ENCODE data around the gene LRP1.

LRP1 gene

DNA sequence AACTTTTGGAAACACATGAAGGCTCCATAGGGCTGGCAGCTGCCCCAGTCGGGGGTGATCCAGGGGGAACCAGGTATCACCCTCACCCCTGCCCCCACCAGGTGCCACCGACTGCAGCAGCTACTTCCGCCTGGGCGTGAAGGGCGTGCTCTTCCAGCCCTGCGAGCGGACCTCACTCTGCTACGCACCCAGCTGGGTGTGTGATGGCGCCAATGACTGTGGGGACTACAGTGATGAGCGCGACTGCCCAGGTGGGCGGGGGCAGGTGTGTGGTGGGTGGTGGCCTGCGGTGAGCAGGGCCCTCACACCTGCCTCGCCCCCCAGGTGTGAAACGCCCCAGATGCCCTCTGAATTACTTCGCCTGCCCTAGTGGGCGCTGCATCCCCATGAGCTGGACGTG is 66.0 kb downstream of the LRP1 start:
- no peak for DNase-seq (ENCODE audit: low spot score)

GRCh38 chr12:57195186-57195585 is 66.9 kb downstream of the LRP1 start:
- no peak for DNase-seq (ENCODE audit: low spot score)

DNA sequence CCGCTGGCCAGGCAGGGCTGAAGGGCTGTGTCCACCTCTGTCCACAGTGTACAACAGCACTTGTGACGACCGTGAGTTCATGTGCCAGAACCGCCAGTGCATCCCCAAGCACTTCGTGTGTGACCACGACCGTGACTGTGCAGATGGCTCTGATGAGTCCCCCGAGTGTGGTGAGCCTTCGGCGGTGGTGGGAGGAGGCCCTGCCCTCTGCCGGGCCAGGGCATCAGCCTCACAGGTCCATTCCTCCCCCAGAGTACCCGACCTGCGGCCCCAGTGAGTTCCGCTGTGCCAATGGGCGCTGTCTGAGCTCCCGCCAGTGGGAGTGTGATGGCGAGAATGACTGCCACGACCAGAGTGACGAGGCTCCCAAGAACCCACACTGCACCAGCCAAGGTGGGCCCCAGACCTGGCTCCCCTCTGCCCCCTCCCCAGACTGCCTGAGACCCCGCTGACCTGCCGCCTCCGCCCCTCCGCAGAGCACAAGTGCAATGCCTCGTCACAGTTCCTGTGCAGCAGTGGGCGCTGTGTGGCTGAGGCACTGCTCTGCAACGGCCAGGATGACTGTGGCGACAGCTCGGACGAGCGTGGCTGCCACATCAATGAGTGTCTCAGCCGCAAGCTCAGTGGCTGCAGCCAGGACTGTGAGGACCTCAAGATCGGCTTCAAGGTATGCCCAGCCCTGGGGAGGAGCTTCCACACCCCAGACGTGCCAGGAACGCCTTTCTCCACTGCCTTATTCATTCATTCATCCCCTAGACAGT is 67.5 kb downstream of the LRP1 start:
- DNase-seq (ENCODE audit: low spot score), result no peak

DNA sequence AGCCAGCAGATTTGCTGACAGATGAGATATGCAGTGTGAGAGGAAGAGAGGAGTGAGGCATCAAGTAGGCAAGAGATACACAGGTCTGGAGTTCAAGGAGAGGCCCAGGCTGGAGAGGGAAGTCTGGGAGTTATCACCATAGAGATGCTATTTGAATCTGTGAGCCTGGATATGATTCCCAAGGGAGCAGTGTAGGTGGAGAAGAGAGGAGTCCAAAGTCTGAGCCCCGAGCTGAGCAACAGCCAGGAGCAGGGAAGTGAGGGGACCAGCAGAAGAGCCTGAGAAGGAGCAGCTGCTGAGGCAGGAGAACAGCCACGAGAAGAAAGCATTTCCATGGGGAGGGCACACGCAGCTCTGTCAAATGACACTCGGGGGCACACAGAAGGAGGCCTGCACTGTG is 68.2 kb downstream of the LRP1 start:
- DNase-seq (ENCODE audit: low spot score), result no peak

GRCh38 chr12:57196956-57197355 is 68.7 kb downstream of the LRP1 start:
- DNase-seq (ENCODE audit: low spot score), result no peak

DNA sequence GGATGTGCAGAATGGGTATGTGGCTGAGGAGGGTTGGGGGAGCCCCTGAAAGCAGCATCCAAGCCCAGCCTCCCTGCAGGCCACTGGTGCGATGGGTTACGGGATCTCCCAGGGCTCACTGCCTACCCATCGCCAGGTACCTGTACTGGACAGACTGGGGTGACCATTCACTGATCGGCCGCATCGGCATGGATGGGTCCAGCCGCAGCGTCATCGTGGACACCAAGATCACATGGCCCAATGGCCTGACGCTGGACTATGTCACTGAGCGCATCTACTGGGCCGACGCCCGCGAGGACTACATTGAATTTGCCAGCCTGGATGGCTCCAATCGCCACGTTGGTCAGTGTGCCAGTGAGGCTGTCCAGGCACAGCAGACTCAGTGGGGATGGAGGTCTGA is 70.0 kb downstream of the LRP1 start:
- DNase-seq (ENCODE audit: low spot score), result no peak

DNA sequence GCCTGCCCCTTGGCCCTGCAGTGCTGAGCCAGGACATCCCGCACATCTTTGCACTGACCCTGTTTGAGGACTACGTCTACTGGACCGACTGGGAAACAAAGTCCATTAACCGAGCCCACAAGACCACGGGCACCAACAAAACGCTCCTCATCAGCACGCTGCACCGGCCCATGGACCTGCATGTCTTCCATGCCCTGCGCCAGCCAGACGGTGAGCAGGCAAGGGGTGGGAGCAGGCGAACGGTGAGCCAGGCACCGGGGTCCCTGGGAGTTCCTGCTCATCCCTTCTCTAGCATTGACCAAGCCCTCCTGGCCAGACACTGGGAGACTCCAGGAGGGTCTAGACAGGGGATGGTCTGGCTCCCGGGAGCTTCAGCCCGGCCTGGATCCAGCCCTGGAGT is 70.9 kb downstream of the LRP1 start:
- no peak for DNase-seq (ENCODE audit: low spot score)

- DNase-seq (ENCODE audit: low spot score), result no peak
Measured at GRCh38 chr12:57200497-57200896, 72.2 kb downstream of the LRP1 start.

- no peak for DNase-seq (ENCODE audit: low spot score)
Measured at GRCh38 chr12:57201219-57201618, 72.9 kb downstream of the LRP1 start.

GRCh38 chr12:57201631-57202030 is 73.3 kb downstream of the LRP1 start:
- DNase-seq (ENCODE audit: low spot score), result no peak

DNA sequence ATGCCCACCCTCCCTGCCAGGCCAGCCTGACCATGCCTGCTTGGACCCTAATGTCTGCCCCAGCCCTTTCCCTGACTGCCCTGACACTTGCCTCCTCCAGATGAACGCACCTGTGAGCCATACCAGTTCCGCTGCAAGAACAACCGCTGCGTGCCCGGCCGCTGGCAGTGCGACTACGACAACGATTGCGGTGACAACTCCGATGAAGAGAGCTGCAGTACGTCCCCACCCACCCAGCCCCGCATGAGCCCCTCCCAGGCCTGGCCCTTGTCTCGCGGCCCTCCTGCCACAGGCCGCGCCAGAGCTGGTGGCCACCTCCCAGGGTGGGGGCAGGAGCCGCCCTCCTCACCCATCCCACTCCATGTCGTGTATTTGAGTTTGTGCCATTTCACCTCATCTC is 74.0 kb downstream of the LRP1 start:
- DNase-seq (ENCODE audit: low spot score), result no peak

DNA sequence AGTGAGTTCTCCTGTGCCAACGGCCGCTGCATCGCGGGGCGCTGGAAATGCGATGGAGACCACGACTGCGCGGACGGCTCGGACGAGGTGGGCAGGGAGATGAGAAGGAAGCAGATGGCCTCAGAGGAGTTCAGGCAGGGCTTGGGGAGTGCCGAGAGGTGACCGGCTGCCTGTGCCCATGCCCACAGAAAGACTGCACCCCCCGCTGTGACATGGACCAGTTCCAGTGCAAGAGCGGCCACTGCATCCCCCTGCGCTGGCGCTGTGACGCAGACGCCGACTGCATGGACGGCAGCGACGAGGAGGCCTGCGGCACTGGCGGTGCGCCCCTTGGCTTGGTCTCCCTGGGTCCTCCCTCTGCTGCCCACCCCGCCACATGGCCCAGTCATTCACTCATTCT is 74.9 kb downstream of the LRP1 start:
- DNase-seq (ENCODE audit: low spot score), result no peak

GRCh38 chr12:57203791-57204190 is 75.5 kb downstream of the LRP1 start:
- DNase-seq (ENCODE audit: low spot score), result no peak

DNA sequence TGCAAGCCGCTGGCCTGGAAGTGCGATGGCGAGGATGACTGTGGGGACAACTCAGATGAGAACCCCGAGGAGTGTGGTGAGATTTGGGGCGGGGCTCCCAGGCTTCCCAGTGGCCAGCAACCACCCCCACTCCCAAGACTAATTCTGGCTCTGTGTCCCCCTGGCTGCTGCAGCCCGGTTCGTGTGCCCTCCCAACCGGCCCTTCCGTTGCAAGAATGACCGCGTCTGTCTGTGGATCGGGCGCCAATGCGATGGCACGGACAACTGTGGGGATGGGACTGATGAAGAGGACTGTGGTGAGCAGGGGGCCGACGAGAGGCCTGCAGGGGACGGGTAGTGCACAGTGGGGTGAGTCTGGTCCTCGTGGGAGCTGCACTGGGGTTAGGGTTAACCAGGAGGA is 76.2 kb downstream of the LRP1 start:
- DNase-seq (ENCODE audit: low spot score), result no peak

- no peak for DNase-seq (ENCODE audit: low spot score)
Measured at GRCh38 chr12:57205186-57205585, 76.9 kb downstream of the LRP1 start.

GRCh38 chr12:57205931-57206330 is 77.6 kb downstream of the LRP1 start:
- DNase-seq (ENCODE audit: low spot score), result no peak

DNA sequence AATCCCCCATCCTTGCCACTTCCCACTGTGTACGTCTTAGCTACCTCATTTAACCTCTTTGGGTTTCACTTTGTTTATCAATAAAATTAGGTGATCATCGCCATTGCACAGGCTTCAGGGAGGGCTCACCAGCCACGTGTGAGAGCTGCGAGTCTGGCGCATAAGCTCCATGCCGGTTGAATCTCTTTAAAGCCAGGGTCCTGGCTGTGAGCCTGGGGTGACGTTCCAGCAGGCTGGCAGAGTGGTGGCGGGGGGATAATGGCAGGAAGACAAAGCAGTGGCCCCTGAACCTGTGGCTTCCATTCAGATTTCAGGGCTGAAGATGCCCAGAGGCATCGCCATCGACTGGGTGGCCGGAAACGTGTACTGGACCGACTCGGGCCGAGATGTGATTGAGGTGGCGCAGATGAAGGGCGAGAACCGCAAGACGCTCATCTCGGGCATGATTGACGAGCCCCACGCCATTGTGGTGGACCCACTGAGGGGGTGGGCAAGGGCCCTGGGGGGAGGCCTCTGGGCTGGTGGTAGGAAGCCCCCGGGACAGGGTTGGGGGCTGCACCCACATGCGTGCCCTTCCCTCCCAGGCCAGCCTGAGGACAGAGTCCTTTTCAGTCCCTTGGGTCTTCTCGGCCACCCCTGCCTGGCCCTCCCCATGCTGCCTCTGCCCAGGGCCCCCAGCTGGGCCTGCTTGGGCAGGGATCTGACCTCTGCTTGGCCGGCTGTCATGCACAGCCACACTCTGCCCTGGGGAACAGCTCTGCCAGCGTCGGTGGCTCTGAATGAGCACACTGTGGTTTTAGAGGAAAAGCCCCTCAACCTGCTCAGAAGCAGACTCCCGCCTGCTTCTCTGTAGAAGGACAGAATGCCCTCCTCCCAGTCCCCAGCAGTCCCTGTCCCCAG is 79.7 kb downstream of the LRP1 start:
- DNase-seq (ENCODE audit: low spot score), result no peak

DNA sequence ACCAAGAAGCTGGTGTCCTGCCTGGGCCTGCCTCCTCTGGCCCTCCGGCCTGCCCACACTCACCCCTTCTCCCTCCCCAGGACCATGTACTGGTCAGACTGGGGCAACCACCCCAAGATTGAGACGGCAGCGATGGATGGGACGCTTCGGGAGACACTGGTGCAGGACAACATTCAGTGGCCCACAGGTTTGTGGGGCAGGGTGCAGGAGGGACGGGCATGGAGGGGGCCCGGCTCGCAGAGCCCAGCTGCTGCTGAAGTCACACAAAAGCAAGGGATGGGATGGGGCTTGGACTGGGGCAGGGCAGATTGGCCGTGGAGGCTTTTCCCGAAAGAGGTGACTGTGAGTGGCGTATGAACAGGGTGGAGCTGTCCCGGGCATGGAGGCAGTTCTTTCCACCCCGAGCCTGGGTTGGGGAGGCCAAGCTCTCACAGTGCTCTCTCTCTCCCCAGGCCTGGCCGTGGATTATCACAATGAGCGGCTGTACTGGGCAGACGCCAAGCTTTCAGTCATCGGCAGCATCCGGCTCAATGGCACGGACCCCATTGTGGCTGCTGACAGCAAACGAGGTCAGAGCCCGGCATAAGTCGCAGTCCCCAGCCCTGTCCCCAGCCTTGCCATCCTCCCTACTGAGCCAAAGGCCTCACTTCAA is 80.5 kb downstream of the LRP1 start:
- no peak for DNase-seq (ENCODE audit: low spot score)

- no peak for DNase-seq (ENCODE audit: low spot score)
Measured at GRCh38 chr12:57209916-57210315, 81.6 kb downstream of the LRP1 start.

GRCh38 chr12:57210461-57210860 is 82.2 kb downstream of the LRP1 start:
- no peak for DNase-seq (ENCODE audit: low spot score)

GRCh38 chr12:57210926-57211692 is 82.8 kb downstream of the LRP1 start:
- no peak for DNase-seq (ENCODE audit: low spot score)

Data from HuH-7.5 (cell line).